Measurements from ENCODE around the gene FYCO1.

GRCh38 chr3:46012246-46012645, 16.6 kb upstream of the FYCO1 start:
- TF ChIP-seq, protein P1, sequence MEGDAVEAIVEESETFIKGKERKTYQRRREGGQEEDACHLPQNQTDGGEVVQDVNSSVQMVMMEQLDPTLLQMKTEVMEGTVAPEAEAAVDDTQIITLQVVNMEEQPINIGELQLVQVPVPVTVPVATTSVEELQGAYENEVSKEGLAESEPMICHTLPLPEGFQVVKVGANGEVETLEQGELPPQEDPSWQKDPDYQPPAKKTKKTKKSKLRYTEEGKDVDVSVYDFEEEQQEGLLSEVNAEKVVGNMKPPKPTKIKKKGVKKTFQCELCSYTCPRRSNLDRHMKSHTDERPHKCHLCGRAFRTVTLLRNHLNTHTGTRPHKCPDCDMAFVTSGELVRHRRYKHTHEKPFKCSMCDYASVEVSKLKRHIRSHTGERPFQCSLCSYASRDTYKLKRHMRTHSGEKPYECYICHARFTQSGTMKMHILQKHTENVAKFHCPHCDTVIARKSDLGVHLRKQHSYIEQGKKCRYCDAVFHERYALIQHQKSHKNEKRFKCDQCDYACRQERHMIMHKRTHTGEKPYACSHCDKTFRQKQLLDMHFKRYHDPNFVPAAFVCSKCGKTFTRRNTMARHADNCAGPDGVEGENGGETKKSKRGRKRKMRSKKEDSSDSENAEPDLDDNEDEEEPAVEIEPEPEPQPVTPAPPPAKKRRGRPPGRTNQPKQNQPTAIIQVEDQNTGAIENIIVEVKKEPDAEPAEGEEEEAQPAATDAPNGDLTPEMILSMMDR (IDR thresholded peaks at IDR 0.05 in 8 of 11, conservative IDR thresholded peaks at IDR 0.05 in 3 of 11): no peak
- TF ChIP-seq POLR2A (IDR thresholded peaks at IDR 0.05) (no peak), POLR2AphosphoS5 (IDR thresholded peaks at IDR 0.05) (no peak)
